ENCODE results near the gene KLHL35.
"Not testable (repeated sequence)": the region's sequence is repeated elsewhere in the genome, so short reads cannot be mapped to it uniquely, and the experiment has no call there.

KLHL35 gene

GRCh38 chr11:75425422-75425821, 7.6 kb downstream of the KLHL35 start:
- DNase-seq (ENCODE audit: low read depth) = peak; percentile 21

DNA sequence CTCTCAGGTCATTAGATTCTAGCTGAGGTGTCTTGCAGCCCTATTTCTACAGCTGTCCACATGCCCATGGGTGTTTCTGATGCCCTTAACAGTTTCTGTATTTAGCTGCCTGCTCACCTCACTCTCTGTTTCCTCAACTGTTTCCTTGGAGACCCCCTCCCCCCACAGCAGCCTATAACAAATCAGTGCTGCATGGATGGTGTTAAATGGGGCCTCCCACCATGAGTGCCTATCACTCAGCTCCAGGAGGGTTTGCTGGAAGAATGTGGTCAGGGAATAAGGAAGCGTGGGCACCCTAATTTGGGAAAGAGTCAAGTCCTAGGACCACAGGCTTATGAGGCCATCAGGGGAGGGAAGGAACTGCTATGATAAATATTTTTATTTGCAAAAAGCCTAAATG, 8.6 kb downstream of the KLHL35 start:
- no peak for DNase-seq (ENCODE audit: low read depth)

DNA sequence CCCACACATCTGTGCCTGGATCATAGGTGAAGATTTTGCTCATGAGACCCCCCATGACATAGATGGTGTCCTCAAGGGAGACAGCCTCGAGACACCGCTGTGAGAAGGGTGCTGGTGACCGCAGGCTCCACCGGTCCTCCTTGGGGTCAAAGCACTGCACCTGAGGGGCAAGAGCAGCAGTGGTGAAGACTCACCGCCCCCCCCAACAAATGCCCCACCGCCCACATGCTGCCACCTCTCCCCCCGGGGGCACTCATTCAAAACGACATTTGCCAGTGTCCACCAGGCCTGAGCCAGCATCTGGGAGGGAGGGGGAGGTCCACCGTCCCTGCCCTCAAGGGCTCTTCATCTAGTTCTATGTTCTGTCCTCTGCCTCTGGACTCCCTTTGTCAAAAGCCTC, 9.3 kb downstream of the KLHL35 start:
- DNase-seq (ENCODE audit: low read depth) = no peak

GRCh38 chr11:75422248-75423231, 10.5 kb downstream of the KLHL35 start:
- no peak for DNase-seq (ENCODE audit: low read depth)

DNA sequence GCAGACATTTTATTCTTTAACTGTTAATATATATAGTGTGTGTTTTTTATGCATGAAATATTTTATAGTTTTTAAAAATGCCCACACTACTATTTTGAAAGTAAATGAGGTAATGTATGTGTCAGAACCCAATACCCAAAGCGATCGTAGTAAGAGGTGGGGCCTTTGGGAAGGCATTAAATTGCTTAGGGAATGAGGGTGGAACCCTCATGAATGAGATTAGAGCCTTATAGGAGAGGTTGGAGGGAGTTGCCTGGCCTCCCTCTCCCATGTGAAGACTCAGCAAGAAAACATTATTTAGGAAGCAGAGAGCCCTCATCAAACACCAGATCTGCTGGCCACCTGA, 11.1 kb downstream of the KLHL35 start:
- no peak for DNase-seq (ENCODE audit: low read depth)

- no peak for DNase-seq (ENCODE audit: low read depth)
Observed at GRCh38 chr11:75421035-75421602, 11.9 kb downstream of the KLHL35 start.

- DNase-seq (ENCODE audit: low read depth) = no peak
Observed at GRCh38 chr11:75420224-75421034, 12.6 kb downstream of the KLHL35 start.

DNA sequence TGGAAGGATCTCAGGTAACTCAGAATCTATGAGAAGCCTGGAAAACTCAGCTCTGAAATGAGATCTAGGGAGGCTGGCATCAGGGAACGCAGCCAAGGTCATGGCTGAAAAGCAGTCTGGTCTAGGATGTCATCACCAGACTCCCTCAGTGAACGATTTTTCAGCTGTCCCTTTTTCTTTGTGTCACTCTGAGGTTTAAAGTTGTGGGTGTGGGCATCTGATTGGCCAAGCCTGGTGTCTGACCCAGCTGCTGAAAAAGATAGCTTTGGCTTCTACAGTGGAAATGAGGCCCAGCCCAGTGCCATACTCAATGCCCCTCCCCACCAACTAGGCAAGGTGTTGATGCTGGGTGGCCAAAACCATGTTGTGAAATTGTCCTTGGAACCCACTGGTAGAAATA, 19.1 kb downstream of the KLHL35 start:
- DNase-seq (ENCODE audit: low read depth) = no peak

DNA sequence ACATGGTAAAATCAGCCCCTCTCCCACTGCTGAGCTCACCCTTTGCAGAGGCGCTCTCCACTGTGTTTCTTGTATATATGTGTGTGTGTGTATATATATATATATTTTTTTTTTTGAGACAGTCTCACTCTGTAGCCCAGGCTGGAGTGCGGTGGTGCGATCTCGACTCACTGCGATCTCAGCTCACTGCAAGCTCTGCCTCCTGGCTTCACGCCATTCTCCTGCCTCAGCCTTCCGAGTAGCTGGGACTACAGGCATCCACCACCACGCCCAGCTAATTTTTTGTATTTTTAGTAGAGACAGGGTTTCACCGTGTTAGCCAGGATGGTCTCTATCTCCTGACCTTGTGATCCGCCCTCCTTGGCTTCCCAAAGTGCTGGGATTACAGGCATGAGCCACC, 19.9 kb downstream of the KLHL35 start:
- not testable (repeated sequence) for DNase-seq (ENCODE audit: low read depth)

GRCh38 chr11:75409971-75410370, 23.0 kb downstream of the KLHL35 start:
- not testable (repeated sequence) for DNase-seq (ENCODE audit: low read depth)

- no peak for DNase-seq (ENCODE audit: low read depth)
Observed at GRCh38 chr11:75408957-75409219, 24.1 kb downstream of the KLHL35 start.

DNA sequence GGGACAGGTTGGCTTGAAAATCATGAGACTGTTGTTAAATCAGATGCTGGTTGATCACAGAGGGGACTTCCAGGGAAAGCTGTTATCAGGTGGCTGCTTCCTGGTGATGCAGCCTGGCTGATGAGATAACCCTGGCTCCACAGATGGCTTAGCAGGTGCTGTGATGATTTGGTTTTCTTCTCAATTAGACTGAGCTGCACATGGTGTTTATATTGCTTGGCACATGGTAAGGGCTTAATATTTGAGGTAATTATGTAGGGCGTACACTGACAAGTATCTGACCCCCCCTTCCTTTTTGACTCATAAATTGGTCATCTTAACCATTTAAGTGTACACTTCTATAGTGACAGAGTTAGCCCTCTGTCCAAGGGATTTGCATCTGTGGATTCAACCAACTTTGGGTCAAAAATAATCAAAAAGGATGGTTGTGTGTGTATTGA, 26.6 kb downstream of the KLHL35 start:
- DNase-seq (ENCODE audit: low read depth) = peak; percentile 71

DNA sequence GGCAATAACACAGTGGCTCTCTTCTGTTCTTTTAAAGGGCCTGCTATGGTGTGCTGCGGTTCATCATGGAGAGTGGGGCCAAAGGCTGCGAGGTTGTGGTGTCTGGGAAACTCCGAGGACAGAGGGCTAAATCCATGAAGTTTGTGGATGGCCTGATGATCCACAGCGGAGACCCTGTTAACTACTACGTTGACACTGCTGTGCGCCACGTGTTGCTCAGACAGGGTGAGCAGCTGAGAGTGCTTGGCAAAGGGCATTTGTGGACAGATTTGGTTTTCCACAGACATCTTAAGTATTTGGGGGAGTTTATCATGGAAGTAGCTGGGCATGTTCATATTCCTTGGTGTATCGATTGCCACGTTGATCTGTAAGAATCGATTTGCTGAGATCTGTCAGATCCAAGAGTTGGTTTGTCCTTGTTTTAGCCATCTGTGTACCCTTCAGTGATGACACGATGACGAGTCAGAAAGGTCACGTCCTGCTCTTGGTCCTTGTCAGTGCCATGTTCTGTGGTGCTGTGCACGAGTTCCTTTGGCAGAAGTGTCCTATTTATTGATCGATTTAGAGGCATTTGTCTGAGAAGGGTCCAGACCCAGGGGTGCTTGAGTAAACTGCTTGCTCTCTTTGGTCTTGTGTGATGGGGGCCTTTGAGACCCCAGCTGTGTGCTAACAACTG, 28.9 kb downstream of the KLHL35 start:
- peak; percentile 53 for DNase-seq (ENCODE audit: low read depth)

DNA sequence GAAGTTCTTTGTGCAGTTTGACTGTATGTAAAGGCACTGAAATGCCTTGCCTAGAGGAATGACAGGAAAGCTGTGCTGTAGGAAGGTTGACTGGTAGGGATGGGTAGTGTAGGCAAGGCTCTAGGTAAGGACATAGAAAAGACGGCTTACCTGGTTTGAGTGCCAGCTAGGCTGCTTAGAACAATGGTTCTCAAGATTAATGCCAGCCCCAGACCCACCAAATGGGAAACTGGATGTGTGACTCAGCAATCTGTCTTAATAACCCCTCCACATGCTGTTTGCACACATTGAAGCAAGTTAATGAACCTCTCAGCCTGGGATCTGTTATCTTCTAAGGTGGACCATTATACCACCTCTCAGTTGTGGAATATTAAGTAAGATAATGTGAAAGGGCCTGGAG, 30.0 kb downstream of the KLHL35 start:
- no peak for DNase-seq (ENCODE audit: low read depth)

DNA sequence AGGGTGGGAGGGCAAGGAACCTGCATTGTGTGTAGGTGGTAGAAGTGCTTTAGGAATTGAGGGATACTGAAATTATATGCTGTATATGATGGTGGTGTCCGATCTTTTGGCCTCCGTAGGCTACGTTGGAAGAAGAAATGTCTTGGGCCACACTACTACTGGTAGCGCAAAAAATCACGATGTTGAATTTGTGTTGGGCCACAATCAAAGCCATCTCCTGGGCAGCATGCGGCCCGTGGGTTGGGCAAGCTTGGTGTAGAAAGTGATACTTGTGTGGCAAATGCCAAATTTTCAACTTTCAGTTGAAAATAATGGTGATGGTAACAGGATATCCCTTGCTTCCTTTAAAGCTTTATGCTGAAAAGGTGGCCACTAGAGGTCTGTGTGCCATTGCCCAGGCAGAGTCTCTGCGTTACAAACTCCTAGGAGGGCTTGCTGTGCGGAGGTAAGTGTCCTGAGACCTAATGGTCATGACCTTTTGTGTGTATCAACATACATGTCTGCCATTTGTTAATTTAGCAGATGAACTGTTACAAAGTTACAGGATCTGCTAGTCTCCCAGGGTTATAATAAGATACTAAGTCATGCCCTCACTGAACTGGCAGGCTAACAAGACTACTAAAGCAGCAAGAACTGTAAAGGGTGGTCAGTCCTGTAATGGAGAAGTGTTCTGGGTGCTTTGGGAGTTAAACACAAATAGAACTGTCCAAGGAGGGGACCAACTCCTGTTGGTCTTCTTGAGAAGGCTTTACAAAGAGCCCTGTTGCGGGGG, 30.8 kb downstream of the KLHL35 start:
- DNase-seq (ENCODE audit: low read depth) = no peak

GRCh38 chr11:75400146-75400865, 32.7 kb downstream of the KLHL35 start:
- peak; percentile 45 for DNase-seq (ENCODE audit: low read depth)

DNA sequence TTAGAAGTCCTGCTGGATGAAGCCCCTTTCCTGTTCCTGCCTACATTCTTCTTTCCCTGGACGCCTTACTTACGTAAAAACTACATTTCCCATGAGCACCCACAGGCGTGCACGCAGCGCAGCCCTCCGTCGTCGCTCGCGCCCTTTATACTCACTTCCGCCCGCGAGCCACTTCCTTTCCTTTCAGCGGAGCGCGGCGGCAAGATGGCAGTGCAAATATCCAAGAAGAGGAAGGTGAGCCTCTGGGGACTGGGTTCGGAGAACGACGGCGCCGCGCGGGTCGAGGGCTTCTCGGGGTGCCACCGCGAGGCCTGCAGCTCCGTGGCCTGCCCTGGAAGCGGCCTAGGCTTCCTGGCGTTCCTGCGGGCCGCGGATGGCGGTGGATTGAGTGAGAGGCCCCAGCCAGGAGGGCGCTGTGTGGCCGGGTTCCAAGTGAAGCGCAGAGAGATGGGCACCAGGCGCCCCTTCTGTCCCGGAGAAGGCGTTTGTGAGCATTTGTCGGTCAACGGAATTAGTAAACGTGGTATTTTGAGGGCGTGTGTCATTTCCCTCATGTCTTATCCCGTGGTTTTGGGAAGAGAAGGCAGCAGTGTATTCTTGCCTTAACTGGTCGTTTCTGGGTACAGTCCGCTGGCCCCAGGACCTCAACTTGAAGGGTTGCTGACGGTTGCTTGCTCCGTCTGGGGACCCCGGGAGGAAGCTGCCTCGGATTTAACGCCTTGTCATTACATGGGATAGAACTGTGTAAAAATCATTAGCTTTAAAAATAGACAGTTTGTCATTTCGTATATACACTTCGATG, 33.5 kb downstream of the KLHL35 start, which contains the start of gene RPS3:
Gene RPS3, plus strand, starts transcription at position 175 of the 802 bp plus-strand sequence. Its CDS starts 30 bp downstream, at position 205.
- DNase-seq (ENCODE audit: low read depth) = peak; percentile 94

GRCh38 chr11:75398906-75399305, 34.1 kb downstream of the KLHL35 start:
- DNase-seq (ENCODE audit: low read depth) = no peak

DNA sequence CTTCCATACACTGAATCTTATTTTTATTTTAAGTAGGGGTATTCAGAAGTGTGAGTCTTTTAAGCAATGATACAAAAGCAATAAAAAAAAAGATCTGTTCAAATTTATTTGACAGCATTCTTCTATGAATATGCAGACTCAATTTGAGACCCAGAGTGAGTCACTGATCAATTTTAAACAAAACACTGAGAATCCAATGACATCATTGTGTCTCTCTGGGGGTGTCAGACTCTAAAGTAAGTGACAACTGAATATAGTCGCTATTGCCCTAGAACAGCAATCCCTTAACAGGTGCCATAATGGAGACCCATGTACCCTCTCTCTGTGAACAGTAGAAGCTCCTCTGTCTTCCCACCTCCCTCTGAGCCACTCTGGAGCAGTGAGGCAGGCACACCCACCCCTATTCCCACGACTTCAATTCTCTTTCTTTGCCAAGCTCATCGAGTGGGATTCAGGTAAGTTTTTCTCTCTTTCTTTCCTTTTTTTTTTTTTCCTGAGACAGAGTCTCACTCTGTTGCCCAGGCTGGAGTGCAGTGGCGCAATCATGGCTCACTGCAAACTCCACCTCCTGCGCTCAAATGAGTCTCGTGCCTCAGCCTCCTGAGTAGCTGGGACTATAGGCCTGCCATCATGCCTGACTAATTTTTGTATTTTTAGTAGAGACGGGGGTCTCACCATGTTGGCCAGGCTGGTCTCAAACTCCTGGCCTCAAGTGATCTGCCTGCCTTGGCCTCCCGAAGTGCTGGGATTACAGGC, 38.7 kb downstream of the KLHL35 start:
- DNase-seq (ENCODE audit: low read depth) = no peak
